ENCODE results near the gene DGKD.
"Not testable (repeated sequence)": the region's sequence is repeated elsewhere in the genome, so short reads cannot be mapped to it uniquely, and the experiment has no call there.

The DGKD gene

GRCh38 chr2:233387667-233388528, 33.6 kb downstream of the DGKD start:
- no peak for DNase-seq

GRCh38 chr2:233389601-233390125, 35.4 kb downstream of the DGKD start:
- DNase-seq, result no peak

- DNase-seq, result no peak
These were observed 41.4 kb downstream of the DGKD start for GRCh38 chr2:233395687-233396086.

GRCh38 chr2:233396726-233397665, 42.7 kb downstream of the DGKD start:
- DNase-seq, result not testable (repeated sequence)

- no peak for DNase-seq
These were observed 45.3 kb downstream of the DGKD start for GRCh38 chr2:233399306-233400225.

- no peak for DNase-seq
These were observed 46.0 kb downstream of the DGKD start for GRCh38 chr2:233400341-233400740.

GRCh38 chr2:233400961-233401360, 46.7 kb downstream of the DGKD start:
- no peak for DNase-seq

GRCh38 chr2:233402346-233402745, 48.1 kb downstream of the DGKD start:
- DNase-seq, result no peak

- DNase-seq, result no peak
These were observed 48.5 kb downstream of the DGKD start for GRCh38 chr2:233402789-233403188.

GRCh38 chr2:233404222-233404621, 49.9 kb downstream of the DGKD start:
- DNase-seq, result peak in 1 of 2 experiments; percentile 36

- no peak for DNase-seq
These were observed 52.6 kb downstream of the DGKD start for GRCh38 chr2:233406865-233407264.

GRCh38 chr2:233407771-233408181, 53.5 kb downstream of the DGKD start:
- DNase-seq, result no peak

- DNase-seq, result peak; percentile 10 to 58
These were observed 54.3 kb downstream of the DGKD start for GRCh38 chr2:233408366-233409285.

GRCh38 chr2:233409286-233409991, 55.1 kb downstream of the DGKD start:
- no peak for DNase-seq

GRCh38 chr2:233410196-233410760, 56.0 kb downstream of the DGKD start:
- DNase-seq, result no peak

GRCh38 chr2:233411162-233411561, 56.9 kb downstream of the DGKD start:
- no peak for DNase-seq

- no peak for DNase-seq
These were observed 58.1 kb downstream of the DGKD start for GRCh38 chr2:233412405-233412804.

- DNase-seq, result no peak
These were observed 58.8 kb downstream of the DGKD start for GRCh38 chr2:233413046-233413445.

GRCh38 chr2:233413559-233414272, 59.4 kb downstream of the DGKD start:
- DNase-seq, result peak in 1 of 2 experiments; percentile 15
